Right lung (tissue), 5 donors: Measurements from ENCODE around the gene CAMKMT. TPM values are rescaled to one million over a fixed set of nuclear protein-coding genes. Genes with fewer than 3 reads are reported as not detected.
"Not testable (repeated sequence)": the region's sequence is repeated elsewhere in the genome, so short reads cannot be mapped to it uniquely, and the experiment has no call there.

ENCODE experiments used
- DNase-seq, 2 donors: peaks; one replicate each; pipeline ENCODE4 v3.0.0-alpha.2; 2013
- polyA plus RNA-seq, 5 donors: library from polyadenylated mRNA; unstranded; fragments of 120-200 nt; gene quantifications; one replicate each; pipeline versions ENCODE4 v1.2.1 to v1.2.3, GENCODE V29; 2013; ENCODE audit warnings: inconsistent platforms in 1 of 5, low replicate concordance in 1 of 5; ENCODE audit not compliant: insufficient read length in 5 of 5, insufficient read depth in 1 of 5

CAMKMT gene
- polyA plus RNA-seq, 5 donors: 9.1 to 14.9 (median 12.8) TPM

- DNase-seq: not testable (repeated sequence)
These were observed 233.9 kb downstream of the CAMKMT start for GRCh38 chr2:44595615-44596014.

- DNase-seq: no peak
These were observed 235.0 kb downstream of the CAMKMT start for GRCh38 chr2:44596537-44597320.

GRCh38 chr2:44598330-44599119 lies 236.8 kb downstream of the CAMKMT start:
- no peak for DNase-seq

DNA sequence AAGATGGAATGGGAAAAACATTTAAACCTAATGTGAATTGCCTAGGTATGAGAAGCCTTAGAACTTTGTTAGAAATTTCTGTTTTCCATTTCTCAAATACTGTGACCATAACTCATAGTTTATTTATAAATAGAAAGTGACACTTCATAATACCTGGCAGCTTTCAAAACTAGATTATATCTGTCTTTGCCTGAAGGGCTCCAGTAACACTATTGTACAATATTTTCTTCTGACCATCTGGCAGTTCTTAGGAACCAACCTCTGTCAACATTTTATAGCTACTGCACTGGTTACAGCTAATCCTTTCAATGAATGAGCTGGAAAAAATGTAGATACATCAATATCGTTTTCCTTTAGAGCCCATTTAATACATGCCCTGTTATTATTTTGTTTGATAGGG lies 237.4 kb downstream of the CAMKMT start:
- no peak for DNase-seq

- no peak for DNase-seq
These were observed 240.7 kb downstream of the CAMKMT start for GRCh38 chr2:44602446-44602845.

DNA sequence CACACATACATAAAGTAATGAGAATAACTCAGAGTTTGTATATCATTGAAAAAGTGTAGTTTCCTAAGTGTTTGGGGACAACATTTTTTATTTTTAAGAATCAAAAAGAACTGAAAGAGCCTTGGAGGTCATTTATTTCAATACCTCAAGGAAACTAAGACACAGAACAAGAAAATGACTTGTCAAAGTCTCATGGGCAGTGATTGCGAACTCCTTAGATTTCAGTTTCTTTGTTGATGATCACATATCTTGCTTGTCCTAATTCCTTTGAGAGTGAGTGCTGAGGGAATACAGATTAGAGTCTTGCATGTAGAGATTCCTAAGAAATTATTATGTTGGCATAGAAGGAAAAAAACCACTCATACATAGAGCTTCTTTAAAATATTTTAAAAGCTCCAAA lies 243.8 kb downstream of the CAMKMT start:
- no peak for DNase-seq

- DNase-seq: no peak
These were observed 250.5 kb downstream of the CAMKMT start for GRCh38 chr2:44612276-44612675.

DNA sequence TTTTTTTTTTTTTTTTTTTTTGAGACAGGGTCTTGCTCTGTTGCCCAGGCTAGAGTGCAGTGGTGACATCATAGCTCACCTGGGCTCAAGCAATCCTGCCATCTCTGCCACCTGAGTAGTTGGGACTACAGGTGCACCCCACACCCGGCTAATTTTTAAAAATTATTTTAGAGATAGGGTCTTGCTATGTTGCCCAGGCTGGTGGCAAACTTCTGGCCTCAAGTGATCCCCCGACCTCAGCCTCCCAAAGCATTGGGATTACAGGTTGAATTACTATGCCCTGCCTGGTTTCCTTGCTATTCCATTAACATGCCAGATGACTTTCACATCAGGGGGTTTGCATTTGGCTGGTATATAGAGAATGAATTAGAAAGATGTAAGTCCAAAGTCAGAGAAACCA lies 253.2 kb downstream of the CAMKMT start:
- no peak for DNase-seq

GRCh38 chr2:44615950-44616518 lies 254.3 kb downstream of the CAMKMT start:
- DNase-seq: no peak

DNA sequence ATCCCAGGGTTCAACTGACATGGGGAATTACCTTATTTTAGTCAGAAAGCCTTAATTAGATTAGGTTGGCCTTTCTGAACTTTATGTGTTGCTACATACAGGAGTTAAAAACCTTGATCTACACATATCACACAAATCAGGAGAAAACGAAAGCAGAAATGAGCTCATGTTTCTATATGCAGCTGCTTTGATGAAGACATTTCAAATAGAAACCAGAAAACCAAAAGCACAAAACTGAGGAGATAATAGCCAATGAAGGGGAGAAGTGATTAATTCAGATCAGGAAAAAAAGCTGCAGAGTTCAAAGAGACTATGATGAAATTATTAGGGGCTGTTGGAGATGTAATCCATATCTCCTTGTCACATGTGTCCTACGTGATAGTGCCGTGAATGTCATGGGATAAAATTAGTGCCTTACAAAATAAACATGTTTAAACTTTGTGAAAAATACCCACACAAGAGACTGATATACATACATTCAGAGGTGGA lies 255.0 kb downstream of the CAMKMT start:
- peak; percentile 40 to 49 for DNase-seq

DNA sequence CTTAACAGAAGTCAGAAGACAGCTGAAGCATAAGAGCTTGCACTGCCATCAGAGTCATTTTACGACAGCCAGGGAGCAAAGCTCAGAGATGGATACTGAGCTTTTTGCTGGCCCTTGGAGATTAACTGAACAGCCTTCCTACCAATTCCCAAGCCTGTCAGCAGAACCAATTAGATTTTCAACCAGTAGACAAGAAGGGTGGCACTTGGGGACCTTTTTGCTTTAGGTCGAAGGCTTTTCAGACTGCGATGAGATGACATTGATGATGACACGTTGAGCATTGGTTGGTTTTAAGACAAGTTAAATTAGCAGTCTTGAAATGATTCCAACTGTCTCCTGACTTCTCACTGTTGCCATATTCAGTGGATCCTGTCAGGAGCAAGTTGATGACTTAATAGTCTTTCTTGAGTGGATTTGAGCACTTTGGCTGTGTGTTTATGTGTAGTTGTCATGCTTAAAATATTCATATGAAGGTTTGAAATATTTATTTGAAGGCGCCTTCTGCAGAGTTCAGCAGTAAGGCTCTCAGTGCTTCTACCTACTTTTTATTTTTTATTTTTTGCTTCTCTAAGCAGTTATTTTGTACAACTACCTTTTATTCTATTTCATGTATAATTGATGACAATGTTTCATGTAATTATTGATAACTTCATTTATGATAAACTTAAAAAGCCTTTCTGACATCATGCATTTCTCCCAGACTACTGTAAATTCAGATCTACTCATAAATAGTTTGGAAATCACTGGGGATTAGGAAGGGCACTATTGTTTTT lies 256.7 kb downstream of the CAMKMT start:
- no peak for DNase-seq

DNA sequence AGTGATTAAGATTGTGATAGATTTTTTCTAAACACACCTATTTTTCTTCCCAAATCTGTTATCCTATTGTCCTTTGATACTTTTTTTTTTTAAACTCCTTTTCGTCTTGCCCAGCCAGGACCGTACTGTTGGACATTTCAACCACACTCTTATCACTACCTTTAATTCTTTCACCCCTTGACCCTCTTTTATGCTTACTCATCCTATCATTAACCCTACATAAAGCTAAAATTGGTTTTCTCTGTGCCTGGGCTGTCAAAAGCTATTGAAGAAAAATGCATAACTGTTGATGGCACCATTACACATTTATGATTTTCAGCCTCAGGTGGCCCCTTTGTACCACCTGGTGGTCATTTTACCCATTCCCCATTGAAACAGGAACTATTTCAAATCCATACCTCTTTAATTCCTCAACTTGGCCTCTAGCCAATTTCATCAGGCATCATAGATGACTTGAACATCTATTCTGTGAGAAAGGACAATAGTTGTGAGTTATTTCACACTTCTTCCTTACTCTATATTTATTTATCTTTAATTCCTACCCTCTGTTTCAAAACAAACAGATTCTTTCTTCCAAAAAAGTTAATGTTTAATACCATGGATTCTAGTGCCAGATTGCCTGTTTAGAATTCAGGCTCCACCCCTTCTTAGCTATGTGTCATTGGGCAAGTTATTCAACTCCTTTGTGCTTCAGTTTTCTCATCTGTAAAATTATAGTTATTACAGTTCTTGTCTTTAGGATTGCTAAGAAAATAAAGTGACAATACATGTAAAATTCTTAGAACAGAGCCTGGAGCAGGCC lies 258.6 kb downstream of the CAMKMT start:
- no peak for DNase-seq

DNA sequence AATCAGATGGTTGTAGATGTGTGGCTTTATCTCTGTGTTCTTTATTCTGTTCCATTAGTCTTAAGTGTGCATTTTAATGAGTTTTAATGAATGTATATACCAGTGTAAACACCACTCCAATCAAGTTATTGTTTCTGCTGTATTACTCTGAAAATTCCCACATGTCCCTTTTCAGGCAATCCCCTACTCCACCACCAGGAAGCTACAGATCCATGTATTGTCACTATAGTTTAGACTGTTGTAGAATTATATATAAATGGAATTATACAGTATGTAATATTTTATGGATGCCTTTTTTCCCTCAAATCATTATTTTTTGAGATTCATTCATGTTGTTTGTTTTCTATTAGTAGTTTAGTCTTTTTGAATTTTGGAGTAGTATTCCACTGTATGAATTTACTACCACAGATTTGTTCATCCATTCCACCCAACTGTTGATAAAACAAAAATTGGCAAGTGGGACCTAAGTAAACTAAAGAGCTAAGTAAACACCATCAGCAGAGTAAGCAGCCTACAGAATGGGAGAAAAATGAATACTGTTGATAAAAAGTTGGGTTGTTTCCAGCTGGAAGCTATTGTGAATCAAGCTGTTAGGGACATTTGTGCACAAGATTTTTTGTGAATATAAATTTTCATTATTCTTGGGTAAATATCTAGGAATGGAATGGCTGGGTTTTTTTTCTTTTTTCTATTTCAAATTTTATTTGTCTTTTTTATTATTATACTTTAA lies 262.0 kb downstream of the CAMKMT start:
- DNase-seq: peak; percentile 78 to 80

GRCh38 chr2:44628297-44628696 lies 266.6 kb downstream of the CAMKMT start:
- no peak for DNase-seq

DNA sequence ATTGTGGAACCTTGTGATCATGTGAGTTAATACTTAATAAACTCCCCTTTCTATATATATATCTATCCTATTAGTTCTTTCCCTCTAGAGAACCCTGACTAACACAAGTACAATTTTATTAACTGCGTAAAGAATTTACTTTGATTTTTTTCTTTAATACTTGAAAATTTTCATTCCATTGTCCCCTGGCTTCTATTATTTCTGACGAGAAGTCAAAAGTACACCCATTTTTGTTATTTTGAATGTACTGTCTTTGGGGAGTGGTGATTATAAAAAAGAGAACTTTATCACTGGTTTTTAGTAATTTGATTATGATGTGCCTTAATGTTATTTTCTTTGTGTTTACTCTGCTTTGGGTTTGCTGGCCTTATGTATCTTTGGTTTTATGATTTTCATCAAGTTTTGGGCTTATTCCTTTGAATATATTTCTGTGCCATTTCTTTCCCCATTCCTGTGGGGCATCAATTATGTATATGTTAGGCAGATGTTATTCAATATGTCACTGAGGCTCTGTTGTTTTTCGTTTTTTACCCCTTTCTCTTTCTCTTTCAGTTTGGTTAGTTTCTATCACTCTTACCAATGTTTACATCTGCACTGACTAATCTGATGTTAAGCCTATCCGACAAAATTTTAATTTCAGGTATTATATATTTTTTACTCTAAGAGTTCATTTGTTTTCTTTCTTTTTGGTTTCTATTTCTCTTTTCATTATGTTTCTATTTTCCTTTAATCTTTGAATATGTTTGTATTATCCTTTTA lies 271.4 kb downstream of the CAMKMT start:
- no peak for DNase-seq

DNA sequence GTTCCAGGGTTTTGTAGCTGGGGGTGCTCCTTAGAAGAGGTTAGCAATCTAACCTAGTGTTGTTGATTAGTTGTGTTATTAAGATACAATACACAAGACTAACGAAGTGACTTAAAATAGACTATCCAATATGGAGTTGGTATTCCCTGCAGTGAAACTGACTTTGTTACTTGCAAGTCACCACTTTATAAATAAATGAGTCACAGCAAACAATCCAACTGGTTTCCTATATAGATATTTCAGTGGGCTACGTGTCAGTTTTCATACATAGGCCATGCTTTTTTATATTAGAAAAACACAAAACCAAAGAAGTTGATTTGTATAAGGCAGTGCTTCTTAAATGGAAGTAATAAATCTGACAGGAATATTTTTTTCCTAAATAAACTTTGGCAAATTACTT lies 274.0 kb downstream of the CAMKMT start:
- no peak for DNase-seq

DNA sequence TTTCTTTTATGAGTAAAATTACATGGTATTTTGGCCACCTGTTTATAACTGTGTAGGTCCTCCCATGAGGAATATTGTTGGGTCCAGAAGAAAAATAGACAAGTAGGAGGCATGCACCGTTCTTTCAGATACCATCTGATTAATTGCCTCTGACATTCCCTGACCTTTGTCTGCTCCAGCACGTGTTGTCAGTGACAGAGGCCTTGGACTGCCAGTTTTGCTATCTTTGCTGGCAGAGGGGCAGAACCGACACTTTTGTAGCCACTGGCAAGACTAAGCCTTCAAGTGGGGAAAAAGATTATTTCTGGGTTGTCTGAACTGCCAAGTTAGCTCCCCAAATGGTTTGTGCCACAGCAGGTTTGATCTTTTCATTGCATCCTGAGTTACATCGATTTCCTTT lies 276.9 kb downstream of the CAMKMT start:
- DNase-seq: no peak

DNA sequence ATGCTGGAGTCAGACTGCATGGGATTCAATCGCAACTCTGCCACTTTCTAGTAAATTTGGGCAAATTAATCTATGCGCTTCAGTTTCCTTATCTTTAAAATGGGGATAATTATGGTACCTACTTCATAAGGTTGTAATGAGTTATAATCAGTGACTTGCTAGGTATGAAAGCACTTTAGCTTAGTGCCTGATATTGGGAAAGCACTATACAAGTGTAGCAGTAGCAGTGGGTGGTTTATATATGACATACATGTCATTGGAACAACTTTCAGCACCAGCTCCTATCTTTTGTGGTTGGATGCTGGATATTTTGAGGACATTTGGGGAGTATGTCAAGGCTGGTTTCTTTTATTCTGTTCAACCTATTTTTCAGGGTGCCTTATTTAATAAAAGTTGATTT lies 277.7 kb downstream of the CAMKMT start:
- no peak for DNase-seq

GRCh38 chr2:44642123-44642857 lies 280.5 kb downstream of the CAMKMT start:
- DNase-seq: no peak
